Posterior cingulate gyrus (tissue), 11 donors: ENCODE measurements around the gene HOXA13.

Source experiments
- DNase-seq, 10 donors: peaks; one replicate each; pipeline versions ENCODE4 v3.0.0 to v3.0.0-alpha.2; 2020 to 2021; ENCODE audit warnings: mixed read lengths in 3 of 10
- intact Hi-C: fragments of 100-400 bp; cut with DNase I; formaldehyde crosslinking; loops from one replicate; pipeline ENCODE4 v1.15.1; 2023

Gene HOXA13

DNA sequence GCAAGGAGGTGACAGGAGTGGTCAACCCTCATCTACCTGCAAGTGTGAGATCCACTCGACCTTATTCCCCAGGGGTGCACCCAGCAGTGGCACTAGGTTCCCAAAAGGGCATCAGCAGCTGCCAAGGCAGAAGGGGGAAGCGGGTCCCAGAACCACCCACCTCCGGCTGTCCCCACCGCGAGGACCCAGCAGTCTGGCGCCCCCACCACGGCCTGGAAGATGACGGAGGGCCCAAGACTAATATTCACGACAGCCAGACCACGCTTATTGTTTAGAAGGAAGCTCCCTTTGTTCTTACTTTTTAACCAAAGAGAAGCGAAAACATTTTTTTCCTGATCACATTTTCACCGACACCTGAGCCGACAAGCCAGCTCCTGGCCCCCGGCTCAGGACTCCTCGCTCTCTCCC lies 39.1 kb upstream of the HOXA13 start:
- no peak for DNase-seq
- intact Hi-C loops: no loop called here

DNA sequence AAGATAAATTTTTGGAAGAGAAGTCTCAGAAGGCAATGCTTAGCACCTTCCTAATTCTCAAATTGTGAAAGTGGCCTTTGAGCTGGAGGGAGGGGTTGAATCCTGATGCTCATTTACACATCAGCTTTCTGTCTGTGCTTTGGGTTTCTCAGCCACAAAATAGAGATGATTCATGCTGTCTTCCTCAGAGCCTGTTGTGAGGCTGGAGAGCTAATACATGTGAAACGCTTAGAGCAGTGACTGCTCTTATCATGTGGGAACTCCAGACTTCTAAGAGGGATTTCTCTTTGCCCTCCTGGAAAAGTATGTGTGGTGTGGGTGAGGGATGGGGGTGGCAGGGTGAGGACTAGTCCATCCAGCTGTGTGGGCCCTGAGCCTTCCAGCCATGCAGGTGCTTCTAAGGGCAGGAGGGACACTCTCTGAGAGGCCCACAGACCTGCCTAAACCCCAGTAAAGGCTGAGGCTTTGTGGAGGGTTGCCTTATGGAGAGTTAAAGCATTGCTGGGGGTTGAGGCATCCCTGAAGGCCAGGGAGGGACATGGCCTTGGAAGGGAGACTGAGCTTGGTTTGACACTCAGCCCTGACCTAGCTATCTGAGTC lies 37.9 kb upstream of the HOXA13 start:
- no peak for DNase-seq
- intact Hi-C loops: no loop called here

DNA sequence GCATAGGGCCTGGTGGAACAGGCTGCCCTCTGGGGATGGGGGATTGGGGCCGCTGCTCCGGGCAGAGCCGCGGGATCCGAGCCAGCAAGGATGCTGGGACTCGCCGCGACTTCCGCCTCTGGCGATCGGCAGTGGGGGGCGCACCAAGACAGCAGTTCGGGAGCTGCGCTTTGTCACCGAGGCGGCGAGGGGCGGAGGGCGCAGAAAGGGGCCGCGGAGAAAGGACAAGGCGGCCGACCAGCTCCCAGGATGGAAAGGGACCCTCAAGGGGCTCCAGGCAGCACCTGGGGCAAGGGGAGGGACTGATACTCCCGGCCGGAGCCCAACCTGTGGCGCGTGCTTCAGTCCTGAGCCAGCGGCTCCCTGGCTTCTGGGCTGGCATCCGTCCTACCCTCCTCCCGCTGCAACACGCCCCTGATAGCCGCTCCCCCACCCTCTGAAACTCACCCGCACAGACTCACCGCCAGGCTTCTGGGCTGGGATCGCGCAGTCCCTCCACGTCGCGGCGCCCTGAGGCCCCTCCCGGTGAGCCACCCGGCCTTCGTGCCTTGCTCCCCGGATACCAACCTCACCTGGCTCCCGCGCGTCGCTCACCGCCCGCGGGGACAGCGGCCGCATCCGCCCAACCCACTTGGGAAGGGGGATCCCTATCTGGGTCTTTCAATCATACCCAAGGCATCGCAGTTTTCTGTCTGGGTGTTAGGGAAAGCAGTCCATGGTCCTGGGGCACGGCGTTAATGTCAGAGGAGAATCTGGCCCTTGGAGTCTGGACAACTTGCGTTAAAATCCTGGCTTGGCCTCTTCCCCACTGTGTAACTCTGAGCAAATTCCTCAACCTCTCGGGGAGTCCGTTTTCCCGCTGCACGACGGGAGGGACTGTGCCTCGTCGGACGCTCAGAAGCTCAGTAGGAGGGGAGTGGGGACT lies 35.8 kb upstream of the HOXA13 start:
- intact Hi-C loops: no loop called here

DNA sequence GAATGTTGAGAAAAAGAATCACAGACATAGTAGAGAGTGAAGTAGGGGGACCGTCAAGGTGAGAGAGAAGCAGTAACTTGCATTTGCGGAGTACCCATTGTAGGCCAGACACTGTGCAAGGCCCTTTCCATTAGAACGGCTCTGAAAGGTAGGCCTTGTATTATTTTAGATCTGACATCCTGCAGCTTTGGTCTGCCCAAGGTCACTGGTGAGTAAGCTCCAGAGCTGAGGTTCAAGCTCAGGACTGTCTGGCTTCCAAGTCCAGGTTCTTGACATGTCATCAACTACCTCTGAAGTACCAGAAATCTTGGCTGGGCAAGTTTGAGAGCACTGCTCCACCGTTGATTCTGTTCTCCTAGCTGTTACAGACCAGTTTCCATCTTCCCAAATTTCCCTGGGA lies 29.6 kb upstream of the HOXA13 start:
- intact Hi-C loops: no loop called here
- no peak for DNase-seq

More for the DNA sequence above, 35.8 kb upstream of the HOXA13 start:
- DNase-seq: peak in 5 of 10 donors; percentile 16 to 90 (median 34)

DNA sequence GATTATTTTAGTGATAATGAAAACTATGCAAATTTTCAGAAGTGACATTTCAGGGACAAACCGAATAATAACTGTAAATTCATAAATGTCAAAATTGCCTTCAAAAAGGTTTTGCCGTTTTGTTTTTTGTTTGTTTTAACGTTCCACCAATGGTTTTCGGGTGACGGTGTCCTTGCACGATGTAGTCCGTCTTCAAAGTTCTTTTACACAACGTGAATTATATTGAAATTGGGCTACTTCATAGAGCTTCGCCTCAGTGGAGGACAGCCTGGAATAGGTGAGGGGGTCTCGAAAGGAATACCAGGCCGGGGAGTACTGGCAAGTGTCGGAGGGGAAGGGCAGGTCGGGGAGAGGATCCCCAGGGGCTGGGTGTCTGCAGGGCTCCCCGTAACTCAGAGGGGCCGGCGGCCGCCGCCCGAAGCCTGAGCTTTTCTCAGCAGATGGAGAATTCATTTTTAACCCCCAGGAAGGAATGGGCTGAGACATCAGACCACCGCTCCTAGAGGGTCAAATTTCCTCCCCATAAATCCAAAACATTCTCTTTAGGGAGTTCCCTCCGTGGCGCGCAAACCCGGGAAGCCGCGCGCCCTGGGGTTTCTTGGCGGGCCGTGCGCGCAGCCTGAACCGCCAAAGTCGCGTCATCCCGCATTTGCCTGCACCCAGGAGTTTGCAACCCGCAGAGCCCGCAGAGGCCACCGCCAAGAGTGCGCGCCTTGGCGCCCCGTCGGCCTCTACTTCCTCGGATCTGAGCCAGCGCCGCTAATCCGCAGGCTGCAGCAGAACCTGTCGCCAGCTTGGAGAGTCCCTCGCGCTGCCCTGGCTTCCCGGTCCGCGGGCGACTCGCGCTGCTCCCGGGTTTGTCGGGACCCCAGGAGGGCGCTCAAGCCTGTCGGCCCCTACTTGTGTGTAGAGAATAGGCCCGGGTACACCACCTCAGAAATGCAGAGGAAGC lies 25.4 kb upstream of the HOXA13 start:
- intact Hi-C loops: no loop called here
- peak in 1 of 10 donors; percentile 43 for DNase-seq

DNA sequence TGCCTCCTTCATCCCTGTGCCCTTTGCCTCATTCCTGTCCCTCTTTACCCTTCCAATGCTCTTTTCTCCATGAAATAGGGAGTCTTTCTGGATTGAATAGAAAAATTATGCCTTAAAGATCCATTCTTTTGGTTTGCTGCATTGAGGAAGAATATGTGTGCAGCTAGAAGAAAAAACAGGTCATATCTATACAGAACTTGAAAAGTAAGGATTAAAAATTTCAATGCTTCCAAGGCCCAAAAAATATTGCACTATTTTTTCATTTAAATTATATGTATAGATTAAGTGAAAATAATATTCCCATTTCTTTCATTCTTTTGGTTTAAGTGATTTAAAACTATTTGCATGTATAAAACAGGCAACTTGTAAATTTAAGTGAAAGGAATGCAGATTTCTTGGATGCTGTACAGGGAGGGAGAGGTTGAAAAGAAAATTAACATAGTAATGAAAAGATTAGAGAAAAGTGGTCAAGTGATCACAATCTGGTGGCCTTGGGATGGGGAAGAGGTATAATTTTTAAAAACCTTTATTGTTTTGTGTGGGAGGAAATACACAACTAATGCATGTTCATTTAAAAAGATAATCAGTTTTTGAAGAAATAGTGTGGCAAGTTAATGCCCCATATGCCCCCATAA lies 24.2 kb upstream of the HOXA13 start:
- intact Hi-C loops: no loop called here
- DNase-seq: no peak

DNA sequence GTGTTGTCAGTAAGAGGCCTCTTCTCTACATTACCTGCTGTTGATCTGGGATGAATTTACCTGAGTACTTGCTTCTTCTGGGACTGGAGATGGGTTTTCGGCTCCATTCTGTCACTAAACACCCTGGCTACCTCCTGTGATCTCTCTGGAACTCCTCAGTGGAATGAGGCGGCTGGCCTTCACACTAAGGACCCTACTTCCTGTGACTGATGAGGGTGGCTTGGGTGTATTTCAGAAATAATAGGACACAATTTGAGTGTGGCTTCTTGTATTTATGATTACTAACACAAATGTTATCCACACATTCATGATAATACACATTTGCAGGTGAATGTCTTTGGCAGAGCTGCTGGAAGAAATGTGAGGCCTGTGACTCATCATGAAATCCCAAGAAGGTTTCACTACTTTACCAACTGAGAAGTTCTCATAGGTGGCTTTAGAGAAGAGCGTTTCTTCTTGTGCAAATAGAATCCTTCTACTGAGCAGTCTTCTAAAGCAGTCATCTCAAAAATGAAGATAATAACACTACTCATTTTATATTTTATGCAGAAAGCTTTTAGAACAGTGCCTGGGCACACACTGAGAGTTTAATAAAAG lies 21.4 kb upstream of the HOXA13 start:
- no peak for DNase-seq
- intact Hi-C loops: no loop called here

DNA sequence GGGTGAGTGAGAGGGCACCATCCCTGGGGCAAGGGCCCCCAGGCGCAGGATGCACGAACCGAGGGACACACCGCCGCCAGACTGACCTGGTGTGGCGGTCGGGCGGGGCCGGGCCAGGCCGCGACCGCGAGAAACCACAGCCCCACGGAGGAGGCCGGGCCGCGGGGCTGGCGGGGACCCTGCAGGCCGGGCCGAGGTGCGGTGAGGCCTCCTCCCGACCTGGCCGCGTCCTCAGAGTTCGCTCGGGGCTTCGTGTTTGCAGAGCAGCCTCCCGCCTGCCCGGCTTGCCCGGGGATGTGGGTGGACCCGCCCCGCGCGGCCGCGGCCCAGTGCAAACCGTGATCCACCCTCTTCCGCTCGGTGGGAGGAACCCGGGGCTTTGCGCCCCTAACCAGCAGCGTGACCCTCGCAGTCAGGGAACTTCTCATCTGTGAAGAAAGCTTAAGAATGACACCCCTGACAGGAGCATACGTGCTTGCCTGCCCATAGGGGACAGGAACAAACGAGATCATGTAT lies 20.6 kb upstream of the HOXA13 start:
- peak in 1 of 10 donors; percentile 53 for DNase-seq
- intact Hi-C loops: no loop called here

DNA sequence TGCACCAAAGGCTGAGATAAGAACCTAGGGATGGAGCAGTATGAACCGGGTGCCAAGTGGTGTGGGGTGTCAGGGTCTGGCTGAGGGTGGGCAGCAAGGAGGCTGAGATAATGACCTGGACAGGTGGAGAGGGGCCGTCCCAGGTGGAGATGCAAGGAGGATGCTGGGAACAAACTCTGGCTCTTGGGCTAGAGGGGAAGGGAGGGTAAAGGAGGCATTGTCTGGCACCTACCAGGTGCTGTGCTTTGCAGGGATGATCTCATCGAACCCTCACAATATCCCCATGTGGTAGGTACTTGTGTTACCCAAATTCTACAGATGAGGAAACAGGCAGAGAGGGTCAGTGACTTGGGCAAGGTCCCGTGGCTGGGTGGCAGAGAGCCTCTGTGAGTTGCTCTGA lies 19.9 kb upstream of the HOXA13 start:
- no peak for DNase-seq
- intact Hi-C loops: no loop called here

DNA sequence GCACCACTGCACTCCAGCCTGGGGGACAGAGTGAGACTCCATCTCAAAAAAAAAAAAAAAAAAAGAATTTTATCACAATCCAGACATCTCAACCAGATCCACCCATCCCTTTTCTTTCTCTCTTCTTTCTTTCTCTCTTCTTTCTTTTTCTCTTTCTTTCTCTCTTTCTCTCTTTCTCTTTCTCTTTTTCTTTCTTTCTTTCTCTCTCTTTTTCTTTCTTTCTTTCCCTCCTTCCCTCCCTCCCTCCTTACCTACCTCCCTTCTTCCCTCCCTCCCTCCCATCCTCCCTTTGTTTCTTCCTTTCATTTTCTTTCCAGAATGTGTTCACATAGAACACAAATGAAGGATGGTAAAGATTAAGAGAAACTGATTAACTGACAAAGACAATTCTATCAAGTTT lies 18.1 kb upstream of the HOXA13 start:
- intact Hi-C loops: no loop called here

DNA sequence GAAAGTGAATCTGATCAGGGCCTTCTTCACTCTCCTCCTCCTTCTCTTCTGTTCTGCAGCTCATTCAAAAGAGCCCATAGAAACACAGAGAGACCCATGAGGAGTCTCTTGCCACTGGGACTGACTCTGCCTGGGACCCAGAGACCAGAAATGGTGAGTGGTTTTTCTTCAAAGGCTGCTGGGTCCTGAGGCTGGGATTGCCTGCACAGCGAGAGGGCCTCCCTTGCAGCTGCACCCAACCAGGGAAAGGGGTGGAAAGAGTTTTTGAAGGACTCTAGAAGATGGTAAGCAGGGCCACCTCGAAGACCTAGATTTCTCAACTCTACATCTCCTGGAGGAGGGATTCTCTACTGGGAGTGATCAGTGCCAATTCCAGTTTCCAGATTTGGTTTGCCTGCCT lies 15.5 kb upstream of the HOXA13 start:
- intact Hi-C loops: no loop called here
- DNase-seq: peak in 1 of 10 donors; percentile 19

More for the DNA sequence above, 18.1 kb upstream of the HOXA13 start:
- DNase-seq: no peak

DNA sequence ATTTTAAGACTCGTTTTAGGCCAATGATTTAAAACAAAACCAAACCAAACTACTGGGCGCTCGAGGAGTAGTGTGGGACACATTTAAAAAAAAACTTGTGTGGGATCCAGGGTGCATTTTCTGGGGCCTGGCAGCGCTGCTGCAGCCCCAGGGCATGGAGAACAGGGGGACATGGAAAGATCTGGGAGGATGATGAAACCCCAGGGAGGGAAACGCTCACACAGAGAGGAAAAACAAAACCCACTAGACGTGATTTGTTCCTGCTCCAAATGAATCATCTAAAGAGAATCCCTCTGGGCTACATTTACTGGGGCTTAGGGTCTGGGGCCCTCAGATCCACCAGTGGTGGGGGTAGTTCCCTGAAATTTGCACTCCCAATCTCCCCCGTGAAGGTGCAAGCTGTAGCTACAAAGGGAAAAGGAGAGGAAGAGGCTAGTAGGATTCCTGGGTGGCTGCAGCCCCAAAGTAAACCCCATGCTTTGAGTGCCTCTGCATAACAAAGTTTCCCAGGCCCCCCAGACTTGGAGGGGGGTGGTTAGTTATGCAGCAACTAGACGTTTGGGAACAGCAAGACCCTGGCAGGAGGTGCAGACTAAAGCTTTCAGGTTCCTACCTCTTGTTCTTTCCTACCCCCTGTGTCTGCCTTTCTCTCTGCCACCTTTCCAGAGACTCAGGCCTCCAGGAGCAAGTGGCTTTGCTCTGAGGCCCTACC lies 14.5 kb upstream of the HOXA13 start:
- DNase-seq: no peak
- intact Hi-C loops: loop anchor here (5.0 kb wide), 1 partner anchor 363 kb away; no protein-coding TSS in a partner anchor

DNA sequence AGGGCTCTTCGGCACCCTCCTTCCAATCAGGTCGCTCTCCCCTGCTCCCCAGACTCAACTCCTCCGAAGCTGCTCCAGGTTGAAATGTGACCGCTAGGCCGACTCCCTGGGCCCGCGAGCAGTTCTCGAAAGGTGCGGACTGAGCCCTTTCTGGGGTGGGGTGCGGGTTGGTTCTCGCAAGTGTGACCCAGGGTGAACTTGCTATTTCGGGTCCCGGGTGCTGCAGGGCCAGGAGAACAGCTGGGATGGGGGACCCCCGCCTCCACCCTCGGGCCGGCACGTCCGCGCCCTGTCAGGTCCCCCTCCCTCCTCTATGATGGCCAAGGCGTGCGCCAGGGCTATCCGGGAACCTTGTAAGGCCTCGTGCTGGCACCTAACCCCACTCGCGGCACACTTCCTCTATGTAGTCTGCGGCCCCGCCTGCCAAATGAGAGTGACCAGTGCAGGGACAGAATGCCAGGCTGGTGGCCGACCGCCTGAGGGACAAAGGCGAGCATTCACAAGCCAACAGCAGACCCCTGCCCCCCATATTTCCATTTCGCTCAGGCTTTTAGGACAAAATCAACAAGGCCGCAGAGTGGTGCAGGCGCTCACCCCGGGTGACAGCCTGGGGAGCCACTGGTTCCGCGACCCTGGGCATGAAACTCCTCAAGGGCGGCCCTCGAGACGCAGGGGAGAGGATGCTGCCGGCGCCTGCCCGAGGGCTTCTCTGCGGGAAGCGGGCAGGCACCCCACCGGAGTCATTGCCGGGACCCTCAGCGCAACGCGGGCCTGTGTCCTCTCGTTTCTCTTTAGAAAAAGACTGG lies 13.7 kb upstream of the HOXA13 start:
- peak in 1 of 10 donors; percentile 72 for DNase-seq
- intact Hi-C loops: loop anchor here (5.0 kb wide), 1 partner anchor 364 kb away; no protein-coding TSS in a partner anchor

DNA sequence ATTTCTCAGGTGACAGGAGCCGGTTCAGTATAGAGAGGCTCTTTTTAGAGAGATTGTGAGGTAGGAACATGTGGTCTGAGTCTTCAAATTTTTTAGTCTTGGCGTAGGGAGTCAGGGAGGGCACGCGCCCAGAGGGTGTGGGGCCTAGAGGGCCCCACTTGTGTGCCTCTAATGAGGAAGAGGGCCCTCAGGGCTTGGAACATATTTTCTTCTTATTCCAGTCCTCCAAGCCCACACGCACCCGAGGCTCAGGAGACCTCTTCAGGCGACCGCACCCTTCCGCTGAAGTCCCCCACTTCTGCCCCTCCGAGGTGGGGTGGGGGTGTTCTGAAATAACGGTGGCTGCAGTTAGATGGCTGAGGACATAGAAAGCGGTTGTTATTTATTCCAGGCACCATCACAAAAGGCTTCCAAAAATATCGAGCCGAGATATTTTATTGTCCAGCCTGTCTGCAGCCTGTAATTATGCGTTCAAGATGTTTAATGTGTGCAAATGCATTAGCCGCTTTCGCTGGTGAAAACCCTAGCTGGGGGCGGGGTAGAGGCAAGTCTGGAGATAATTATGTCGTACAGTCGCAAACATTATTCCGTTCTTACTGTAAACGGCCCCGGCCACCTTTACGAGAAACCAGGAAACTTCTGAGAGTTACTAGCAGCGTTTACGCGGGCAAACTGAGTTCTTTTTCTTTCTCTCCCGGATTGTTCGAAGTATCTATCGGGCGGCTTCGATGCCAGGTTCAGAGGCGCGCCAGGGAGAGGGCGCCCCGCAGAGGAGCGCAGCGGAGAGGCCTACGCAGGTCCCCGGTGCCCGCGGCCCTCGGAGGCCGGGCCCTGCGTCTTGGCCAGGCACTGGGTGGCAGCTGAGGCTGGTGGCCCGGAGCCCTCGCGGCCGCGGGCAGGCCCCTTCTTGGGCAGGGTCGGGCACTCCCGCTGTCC lies 12.9 kb upstream of the HOXA13 start:
- peak in 1 of 10 donors; percentile 20 for DNase-seq
- intact Hi-C loops: loop anchor here (5.0 kb wide), 1 partner anchor 365 kb away; no protein-coding TSS in a partner anchor

DNA sequence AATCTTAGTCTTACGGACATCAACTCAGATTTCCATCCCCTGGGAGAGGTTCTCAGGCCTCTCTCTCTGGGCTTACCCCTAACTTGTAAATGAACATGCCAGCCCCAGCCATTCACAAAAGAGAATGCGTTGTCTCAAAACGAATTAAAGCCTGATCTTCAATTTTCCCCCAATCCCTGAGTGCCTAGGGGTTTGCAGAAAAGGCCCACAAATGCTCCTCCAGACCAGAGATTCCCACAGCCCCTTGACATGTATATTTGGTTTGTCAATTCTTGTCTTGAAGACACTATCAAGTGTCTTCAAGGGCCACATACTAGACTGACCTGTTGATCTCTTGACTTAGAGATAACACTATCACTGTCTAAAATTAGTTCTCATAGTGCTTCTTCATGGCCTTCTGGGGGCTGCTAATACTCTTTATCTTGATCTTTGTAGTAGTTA lies 11.9 kb upstream of the HOXA13 start:
- DNase-seq: no peak
- intact Hi-C loops: loop anchor here (5.0 kb wide), 1 partner anchor 366 kb away; no protein-coding TSS in a partner anchor

DNA sequence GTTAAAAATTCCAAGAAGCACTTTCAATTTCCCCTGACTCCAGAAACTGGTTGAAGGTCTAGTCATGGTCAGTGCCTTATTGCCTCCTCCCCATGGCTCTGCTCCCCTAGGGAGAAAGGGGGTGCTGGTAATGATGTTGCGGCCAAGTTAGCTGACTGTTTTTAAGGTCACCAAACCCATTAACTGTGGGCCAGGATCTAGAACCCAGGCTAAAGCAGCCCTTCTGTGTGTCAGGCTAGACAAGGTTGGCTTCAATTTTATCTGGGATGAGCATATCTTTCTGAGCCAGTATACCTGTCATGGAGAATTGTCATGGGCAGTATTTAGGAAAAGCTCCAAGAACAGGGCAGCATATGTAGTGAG lies 11.2 kb upstream of the HOXA13 start:
- intact Hi-C loops: loop anchor here (5.0 kb wide), 1 partner anchor 366 kb away; no protein-coding TSS in a partner anchor

More for the DNA sequence above, 11.2 kb upstream of the HOXA13 start:
- no peak for DNase-seq
